Activated CD4-positive, alpha-beta T cell treated with anti-CD3 and anti-CD28 coated beads, Interleukin-2, amount 10 ng/mL, durations not matched to agents 24 days and 14 days (primary cell): Measurements from ENCODE around the gene EXOC4. TPM values are rescaled to one million over a fixed set of nuclear protein-coding genes. Genes with fewer than 3 reads are reported as not detected.

Source experiments
- DNase-seq: peaks from one replicate; pipeline ENCODE4 v3.0.0; 2022
- H3K27ac Mint-ChIP-seq: one replicate; pipeline ENCODE4 v1.8.0; 2022; ENCODE audit warnings: mild to moderate bottlenecking, mixed read lengths
- H3K27me3 Mint-ChIP-seq: one replicate; pipeline ENCODE4 v1.8.0; 2022; ENCODE audit warnings: mixed read lengths
- H3K36me3 Mint-ChIP-seq: one replicate; pipeline ENCODE4 v1.8.0; 2022; ENCODE audit warnings: low read depth, mild to moderate bottlenecking, mixed read lengths
- H3K4me1 Mint-ChIP-seq: one replicate; pipeline ENCODE4 v1.8.0; 2021; ENCODE audit warnings: mixed read lengths
- H3K4me3 Mint-ChIP-seq: one replicate; pipeline ENCODE4 v1.8.0; 2022; ENCODE audit warnings: mild to moderate bottlenecking, moderate library complexity, mixed read lengths
- H3K9me3 Mint-ChIP-seq: one replicate; pipeline ENCODE4 v1.8.0; 2021; ENCODE audit warnings: mixed read lengths
- intact Hi-C: fragments of 100-400 bp; cut with micrococcal nuclease; formaldehyde crosslinking; loops from one replicate; pipeline ENCODE4 v1.15.1; 2023
- total RNA-seq: library from RNA; stranded (reverse); gene quantifications from 2 replicates; pipeline ENCODE4 v1.2.3, GENCODE V29; 2022

Gene EXOC4
- total RNA-seq, 1 donor from 2014 or later, result 53.0 TPM

DNA sequence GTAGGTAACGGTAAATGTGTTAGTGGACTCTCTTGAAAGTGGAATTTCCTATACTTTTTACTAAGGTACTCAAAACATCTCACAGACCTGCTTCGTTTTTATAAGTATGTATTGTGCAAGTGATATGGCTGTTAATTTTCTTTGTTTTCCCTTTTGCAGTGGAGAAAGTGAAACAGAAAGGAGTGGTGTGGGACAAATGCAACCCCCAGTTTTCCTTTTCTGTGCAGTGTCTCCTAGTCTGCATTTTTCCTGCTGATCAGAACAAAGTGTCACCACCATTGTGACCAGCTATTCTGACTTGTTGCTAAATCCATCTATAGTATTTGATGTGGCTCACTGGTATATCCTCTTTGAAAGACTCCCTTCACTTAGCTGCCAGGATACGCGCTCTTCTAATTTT lies 410.0 kb downstream of the EXOC4 start:
- H3K4me3 Mint-ChIP-seq, result no peak overlapping the region
- H3K27me3 Mint-ChIP-seq, result no peaks in the 10 kb centered on the region
- H3K9me3 Mint-ChIP-seq, result no peaks in the 10 kb centered on the region
- DNase-seq, result no peak
- H3K36me3 Mint-ChIP-seq, result no peaks in the 10 kb centered on the region
- intact Hi-C loops, result no loop called here
- no peak overlapping the region for H3K27ac Mint-ChIP-seq
- H3K4me1 Mint-ChIP-seq, result peaks cover 8% of the 10 kb centered on the region

DNA sequence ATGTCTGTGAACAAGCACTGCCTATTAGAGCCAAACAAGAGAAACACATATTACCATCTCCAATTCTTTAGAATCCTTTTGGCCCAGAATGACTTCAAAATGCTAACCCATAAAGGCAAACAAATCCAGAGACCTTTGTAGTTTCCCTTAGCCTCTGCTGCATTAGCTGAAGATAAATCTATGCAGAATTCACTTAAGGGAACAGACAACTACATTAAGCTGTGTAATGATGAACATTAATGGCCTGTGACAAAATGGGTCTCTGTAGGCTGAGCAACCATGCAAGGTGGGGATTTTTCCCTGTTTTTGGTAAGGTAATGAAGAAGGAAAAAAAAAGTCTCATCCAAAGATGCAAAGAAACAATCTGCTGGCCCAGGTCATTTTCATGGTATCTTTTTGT lies 411.6 kb downstream of the EXOC4 start:
- H3K27ac Mint-ChIP-seq, result no peak overlapping the region
- DNase-seq, result no peak
- intact Hi-C loops, result no loop called here
- H3K27me3 Mint-ChIP-seq, result no peaks in the 10 kb centered on the region
- H3K36me3 Mint-ChIP-seq, result no peaks in the 10 kb centered on the region
- H3K9me3 Mint-ChIP-seq, result no peaks in the 10 kb centered on the region
- H3K4me3 Mint-ChIP-seq, result no peak overlapping the region
- peaks cover 8% of the 10 kb centered on the region for H3K4me1 Mint-ChIP-seq

DNA sequence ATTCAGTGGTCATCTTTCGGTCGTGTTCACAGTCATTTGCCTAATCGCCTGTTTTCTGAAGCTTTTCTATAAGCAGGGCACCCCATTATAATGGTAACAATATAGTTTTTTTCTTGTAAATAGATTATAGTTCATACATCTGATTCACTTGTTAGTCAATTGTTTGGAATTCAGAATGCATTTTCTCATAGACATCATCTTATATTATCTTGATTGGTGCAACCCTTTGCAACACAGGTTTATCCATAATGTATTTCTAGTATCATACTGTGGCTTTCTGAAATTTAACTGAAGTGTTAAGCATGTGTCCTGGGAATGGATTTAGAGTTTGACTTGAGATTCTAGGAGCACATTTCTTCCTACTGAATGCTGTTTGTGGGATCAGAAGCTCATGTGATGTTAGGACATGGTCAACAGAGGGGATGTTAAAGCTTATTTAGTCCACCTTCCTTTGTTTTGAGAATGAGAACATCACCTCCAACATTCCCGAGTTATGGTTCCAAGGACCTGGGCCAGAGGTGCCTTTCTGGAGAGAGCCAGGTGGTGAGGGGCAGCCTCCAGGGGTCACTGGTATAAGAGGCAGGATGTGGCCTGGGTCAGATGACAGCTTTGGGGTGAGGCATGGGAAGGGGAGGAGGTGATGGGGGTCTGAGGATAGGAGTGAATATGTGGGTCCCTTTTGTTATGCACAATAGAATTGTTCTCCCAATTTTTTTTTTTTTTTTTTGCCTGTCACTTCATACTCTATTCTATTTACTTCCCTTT lies 415.6 kb downstream of the EXOC4 start:
- H3K36me3 Mint-ChIP-seq, result no peaks in the 10 kb centered on the region
- no peaks in the 10 kb centered on the region for H3K27me3 Mint-ChIP-seq
- H3K4me1 Mint-ChIP-seq, result peaks cover under 1% of the 10 kb centered on the region
- intact Hi-C loops, result no loop called here
- no peak overlapping the region for H3K4me3 Mint-ChIP-seq
- no peak for DNase-seq
- no peaks in the 10 kb centered on the region for H3K9me3 Mint-ChIP-seq
- no peak overlapping the region for H3K27ac Mint-ChIP-seq

DNA sequence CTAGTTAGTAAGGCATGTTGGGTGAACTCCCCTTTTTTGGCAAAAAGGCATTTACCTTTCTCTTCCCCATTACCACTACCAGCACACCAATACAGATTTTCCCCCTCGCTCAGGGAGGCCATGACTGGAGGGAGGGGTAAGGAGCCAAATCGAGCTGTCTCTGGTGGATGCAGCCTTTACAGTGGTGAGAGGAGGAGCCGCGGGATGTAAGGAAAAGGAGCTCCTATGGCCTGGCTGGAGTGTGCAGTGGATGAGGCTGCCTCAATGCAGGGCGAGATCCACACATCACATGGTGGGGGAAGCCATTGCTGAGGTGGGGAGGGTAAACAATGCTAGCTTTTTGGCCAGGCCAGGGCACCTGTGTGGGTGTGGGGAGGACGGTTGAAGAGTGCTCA lies 416.2 kb downstream of the EXOC4 start:
- Mint-ChIP-seq H3K27ac (no peak overlapping the region), H3K4me3 (no peak overlapping the region), H3K36me3 (no peaks in the 10 kb centered on the region), H3K4me1 (no peaks in the 10 kb centered on the region), H3K9me3 (no peaks in the 10 kb centered on the region), H3K27me3 (no peaks in the 10 kb centered on the region)
- intact Hi-C loops, result no loop called here
- DNase-seq, result no peak

DNA sequence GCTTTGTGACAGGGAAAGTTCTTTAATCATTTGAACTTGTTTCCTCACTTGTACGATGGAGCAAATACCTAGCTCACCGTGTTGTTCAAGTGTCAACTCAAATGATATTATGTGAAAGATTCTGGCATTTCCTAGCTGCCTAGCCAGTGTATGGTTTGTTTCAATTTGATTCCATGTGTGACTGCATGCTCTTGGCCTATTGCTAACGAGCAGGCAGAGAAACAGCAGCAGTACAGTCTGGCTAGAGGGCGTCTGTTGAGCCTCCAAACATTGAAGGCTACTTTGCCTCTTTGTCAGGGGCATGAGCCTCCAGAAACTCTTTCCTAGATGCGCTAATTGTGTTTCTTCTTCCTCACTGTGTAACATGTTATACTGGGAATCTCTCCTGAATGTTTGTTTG lies 417.4 kb downstream of the EXOC4 start:
- Mint-ChIP-seq H3K4me1 (no peaks in the 10 kb centered on the region), H3K27ac (no peak overlapping the region), H3K27me3 (no peaks in the 10 kb centered on the region), H3K36me3 (no peaks in the 10 kb centered on the region), H3K4me3 (no peak overlapping the region), H3K9me3 (no peaks in the 10 kb centered on the region)
- intact Hi-C loops, result no loop called here
- no peak for DNase-seq

DNA sequence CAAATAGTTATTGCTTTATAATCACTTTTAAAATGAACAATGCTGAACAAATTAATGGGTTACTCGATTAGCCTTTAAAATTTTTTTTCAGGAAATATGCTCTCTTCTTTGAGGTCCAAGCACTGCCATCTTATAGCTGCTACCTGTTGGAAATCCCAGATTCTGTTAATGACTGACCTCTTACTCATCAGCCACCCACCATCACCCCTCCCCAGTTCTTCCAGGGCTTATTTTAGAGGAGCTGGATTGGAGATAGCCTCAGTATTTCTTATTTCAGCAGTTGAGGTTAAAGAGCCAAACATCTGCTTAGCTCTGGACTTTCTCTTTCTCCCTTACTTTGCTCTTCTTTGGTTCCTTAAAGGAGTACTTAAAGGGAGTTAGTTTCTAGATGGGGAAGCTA lies 420.0 kb downstream of the EXOC4 start:
- no peaks in the 10 kb centered on the region for H3K9me3 Mint-ChIP-seq
- no peak overlapping the region for H3K27ac Mint-ChIP-seq
- intact Hi-C loops, result no loop called here
- H3K36me3 Mint-ChIP-seq, result no peaks in the 10 kb centered on the region
- H3K27me3 Mint-ChIP-seq, result no peaks in the 10 kb centered on the region
- no peaks in the 10 kb centered on the region for H3K4me1 Mint-ChIP-seq
- no peak overlapping the region for H3K4me3 Mint-ChIP-seq
- no peak for DNase-seq

DNA sequence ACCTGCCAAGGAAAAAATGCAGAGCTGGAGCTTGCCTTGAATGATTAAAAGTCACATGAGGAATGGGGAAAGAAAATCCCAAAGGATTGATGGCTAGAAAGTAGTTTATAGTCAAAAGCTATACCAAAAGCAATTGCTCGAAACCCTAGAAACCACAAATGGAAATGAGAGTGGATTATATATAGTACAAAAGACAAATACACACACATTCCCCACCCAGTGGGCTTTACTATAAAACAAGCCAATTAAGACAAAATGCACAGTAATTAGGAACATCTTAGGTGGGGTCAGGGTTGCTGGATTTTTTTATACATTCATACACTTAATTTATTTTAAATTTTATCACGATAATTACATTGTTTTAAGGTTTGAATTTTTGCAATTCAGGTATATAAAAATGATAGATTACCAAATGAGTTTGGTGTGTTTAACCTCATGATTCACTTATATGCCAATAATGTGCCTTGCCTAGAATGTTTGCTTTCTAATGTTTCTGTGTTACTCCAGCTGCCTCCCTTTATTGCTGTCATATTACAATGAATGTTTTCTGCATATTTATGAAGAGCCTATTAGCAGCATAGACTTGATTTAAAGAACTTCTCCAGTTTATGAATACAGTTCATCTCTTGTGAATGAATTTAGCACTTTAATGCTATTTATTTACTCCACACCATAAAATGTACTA lies 421.3 kb downstream of the EXOC4 start:
- Mint-ChIP-seq H3K4me3 (no peak overlapping the region), H3K27ac (no peak overlapping the region), H3K27me3 (no peaks in the 10 kb centered on the region), H3K9me3 (no peaks in the 10 kb centered on the region), H3K4me1 (no peaks in the 10 kb centered on the region), H3K36me3 (no peaks in the 10 kb centered on the region)
- no peak for DNase-seq
- intact Hi-C loops, result no loop called here

DNA sequence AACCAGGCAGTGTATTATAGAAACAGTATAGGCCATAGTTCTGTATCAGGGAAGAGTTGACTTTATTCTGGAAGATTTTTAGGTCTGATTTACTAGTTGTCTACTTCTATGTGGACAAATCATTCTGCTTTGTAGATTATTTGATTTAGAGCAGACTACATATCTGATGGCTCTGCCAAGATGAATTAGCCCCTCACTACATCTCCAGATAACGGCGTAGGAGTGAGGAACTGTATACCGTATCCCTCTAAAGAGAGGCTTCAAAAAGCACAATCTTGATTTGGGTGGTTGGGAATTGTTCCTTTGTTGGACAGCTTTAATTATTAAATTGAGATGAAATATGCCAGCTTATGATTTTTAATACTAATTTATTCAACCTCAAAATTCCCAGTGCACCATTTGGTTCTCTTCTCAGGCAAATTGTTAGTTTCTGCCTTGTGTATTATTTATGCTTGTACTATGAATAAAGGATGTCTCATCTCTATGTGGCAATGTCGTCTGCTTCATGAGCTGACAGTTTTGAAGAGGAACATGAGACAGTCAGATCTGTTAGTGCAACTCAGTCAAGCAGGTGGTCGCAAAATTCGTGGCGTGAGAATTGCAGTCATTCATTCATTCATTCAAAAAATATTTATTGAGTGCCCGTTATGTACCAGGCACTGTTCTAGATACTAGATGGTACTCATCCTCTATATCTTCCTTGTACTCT lies 422.8 kb downstream of the EXOC4 start:
- H3K4me3 Mint-ChIP-seq, result no peak overlapping the region
- H3K36me3 Mint-ChIP-seq, result no peaks in the 10 kb centered on the region
- no peak for DNase-seq
- H3K9me3 Mint-ChIP-seq, result no peaks in the 10 kb centered on the region
- no peak overlapping the region for H3K27ac Mint-ChIP-seq
- intact Hi-C loops, result no loop called here
- no peaks in the 10 kb centered on the region for H3K4me1 Mint-ChIP-seq
- no peaks in the 10 kb centered on the region for H3K27me3 Mint-ChIP-seq

DNA sequence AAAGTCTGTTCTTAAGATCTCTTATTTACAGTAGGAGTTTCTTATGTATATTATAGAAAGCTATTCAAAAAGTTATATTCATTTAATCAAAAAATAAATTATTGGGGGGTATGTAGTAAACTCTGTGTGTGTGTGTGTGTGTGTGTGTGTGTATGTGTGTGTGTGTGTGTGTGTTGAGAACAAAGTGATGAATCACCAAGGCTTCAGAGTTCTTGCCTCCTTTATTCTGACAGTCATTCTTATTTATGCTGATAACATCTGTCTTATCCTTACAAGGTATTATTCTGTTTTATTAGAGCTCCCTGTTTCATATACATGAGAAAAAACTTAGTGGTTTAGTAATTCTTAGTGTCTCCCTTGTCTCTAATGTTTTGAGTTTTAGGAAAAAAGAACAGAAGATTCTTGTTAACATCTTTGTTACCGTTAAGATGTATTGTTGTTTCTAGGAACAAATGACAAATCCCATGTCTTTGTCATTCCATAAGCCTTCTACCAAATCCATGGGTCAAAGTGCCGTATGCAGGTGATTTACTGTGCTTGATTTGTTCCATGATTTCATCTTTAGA lies 424.0 kb downstream of the EXOC4 start:
- intact Hi-C loops, result no loop called here
- DNase-seq, result no peak
- Mint-ChIP-seq H3K4me1 (no peaks in the 10 kb centered on the region), H3K27ac (no peak overlapping the region), H3K9me3 (no peaks in the 10 kb centered on the region), H3K27me3 (no peaks in the 10 kb centered on the region), H3K4me3 (no peak overlapping the region), H3K36me3 (no peaks in the 10 kb centered on the region)

DNA sequence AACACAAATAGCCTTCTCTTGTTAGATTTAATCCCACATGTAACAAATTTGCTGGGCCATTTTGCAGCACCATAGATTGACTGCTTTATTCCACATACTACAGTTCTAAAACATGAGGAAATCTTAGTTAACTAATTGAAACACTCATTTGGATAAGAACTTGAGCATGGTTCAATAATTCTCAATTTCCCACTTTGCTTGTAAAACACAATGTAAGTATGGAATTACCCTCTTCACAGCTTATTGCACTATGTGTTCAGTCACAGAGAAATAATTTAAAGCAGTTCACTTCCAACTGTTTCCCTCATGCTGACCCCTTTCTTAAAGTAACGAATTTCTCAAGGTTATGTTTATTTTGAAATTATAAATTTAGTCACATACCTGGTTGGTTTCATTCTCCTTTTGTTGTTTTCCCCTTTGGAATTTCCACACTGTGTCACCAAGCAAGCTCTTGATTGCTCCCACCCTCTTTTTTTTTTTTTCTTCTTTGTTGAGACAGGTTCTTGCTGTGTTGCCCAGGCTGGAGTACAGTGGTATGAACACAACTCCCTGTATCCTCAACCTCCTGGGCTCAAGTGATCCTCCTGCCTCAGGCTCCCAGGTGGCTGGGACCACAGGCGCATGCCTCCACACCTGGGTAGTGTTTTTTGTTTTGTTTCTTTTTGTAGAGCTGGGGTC lies 425.4 kb downstream of the EXOC4 start:
- no peak overlapping the region for H3K27ac Mint-ChIP-seq
- no peaks in the 10 kb centered on the region for H3K9me3 Mint-ChIP-seq
- intact Hi-C loops, result no loop called here
- no peaks in the 10 kb centered on the region for H3K4me1 Mint-ChIP-seq
- H3K27me3 Mint-ChIP-seq, result no peaks in the 10 kb centered on the region
- no peak for DNase-seq
- no peaks in the 10 kb centered on the region for H3K36me3 Mint-ChIP-seq
- H3K4me3 Mint-ChIP-seq, result no peak overlapping the region

DNA sequence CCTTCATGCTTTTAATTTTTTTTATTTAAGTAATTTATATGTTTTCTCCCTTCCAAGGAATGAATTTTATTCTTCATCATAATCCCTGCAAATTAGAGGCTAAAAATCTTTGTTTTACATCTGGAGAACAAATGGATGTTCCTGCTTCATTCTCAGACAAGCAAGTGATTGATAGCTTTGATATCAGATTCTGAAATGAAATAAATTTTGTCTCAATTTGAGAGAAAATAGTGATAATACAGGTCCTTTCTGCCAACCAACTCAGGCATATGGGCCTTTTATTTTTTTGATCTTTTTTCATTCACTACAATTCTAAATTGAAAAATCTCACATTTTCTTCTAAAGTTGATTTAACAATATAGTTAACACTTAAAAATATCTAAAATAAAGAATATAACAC lies 427.1 kb downstream of the EXOC4 start:
- Mint-ChIP-seq H3K9me3 (no peaks in the 10 kb centered on the region), H3K4me1 (no peaks in the 10 kb centered on the region), H3K27me3 (no peaks in the 10 kb centered on the region), H3K27ac (no peak overlapping the region), H3K36me3 (no peaks in the 10 kb centered on the region), H3K4me3 (no peak overlapping the region)
- DNase-seq, result no peak
- intact Hi-C loops, result no loop called here

DNA sequence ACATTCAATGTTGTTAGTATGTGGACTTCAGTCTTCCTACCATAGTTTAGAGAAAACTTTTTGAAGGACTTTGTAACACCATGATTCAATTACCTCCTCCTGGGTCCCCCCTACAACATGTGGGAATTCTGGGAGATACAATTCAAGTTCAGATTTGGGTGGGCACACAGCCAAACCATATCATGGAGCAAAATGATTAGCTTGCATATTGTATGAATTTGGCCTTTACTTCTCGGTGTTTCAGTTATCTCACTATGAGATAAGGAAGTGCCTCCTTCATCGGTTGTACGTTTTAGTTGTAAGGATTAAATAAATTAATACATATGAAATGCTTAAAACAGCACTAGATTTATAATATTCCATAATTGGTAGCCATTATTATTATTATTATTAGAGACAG lies 428.7 kb downstream of the EXOC4 start:
- H3K36me3 Mint-ChIP-seq, result peaks cover 2% of the 10 kb centered on the region
- no peaks in the 10 kb centered on the region for H3K27me3 Mint-ChIP-seq

DNA sequence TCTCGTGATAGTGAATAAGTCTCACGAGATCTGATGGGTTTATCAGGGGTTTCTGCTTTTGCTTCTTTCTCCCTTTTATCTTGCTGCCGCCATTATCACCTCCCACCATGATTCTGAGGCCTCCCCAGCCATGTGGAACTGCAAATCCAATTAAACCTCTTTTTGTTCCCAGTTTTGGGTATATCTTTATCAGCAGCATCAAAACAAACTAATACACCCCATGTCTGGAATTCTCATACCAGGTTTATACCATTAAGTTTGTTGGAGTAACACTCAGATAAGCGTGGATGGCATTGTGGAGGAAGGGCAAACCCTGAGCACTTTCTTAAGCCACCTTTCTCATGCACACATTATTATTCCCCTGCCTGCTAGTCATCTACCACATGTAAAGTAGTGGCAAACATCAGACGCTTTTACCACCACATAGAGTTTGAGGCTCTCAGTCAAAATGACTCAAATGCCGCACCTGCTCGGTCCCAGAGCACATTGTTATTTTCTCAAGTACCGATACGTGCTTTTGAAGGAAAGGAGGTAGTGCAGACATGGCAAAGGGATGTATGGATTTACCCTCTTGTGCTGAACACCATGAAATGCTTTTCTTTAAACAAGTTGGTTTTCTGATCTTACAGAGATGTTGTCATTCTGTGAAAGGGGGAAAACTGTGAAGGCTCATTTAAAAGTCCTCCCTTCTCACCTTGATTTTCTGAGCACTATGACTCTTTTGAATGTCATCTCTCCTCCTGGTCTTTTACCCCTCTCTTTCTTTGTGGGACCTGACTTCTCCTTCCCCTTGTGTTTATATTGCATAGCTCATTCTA lies 429.7 kb downstream of the EXOC4 start:
- no peak for DNase-seq
- Mint-ChIP-seq H3K27ac (no peak overlapping the region), H3K4me1 (no peaks in the 10 kb centered on the region), H3K4me3 (no peak overlapping the region), H3K36me3 (peaks cover 2% of the 10 kb centered on the region), H3K9me3 (no peaks in the 10 kb centered on the region), H3K27me3 (no peaks in the 10 kb centered on the region)
- intact Hi-C loops, result no loop called here

More for the DNA sequence above, 428.7 kb downstream of the EXOC4 start:
- no peak for DNase-seq
- intact Hi-C loops, result no loop called here
- no peaks in the 10 kb centered on the region for H3K4me1 Mint-ChIP-seq
- H3K27ac Mint-ChIP-seq, result no peak overlapping the region
- no peaks in the 10 kb centered on the region for H3K9me3 Mint-ChIP-seq
- H3K4me3 Mint-ChIP-seq, result no peak overlapping the region
